ENCODE measurements around the gene CFD.

DNA sequence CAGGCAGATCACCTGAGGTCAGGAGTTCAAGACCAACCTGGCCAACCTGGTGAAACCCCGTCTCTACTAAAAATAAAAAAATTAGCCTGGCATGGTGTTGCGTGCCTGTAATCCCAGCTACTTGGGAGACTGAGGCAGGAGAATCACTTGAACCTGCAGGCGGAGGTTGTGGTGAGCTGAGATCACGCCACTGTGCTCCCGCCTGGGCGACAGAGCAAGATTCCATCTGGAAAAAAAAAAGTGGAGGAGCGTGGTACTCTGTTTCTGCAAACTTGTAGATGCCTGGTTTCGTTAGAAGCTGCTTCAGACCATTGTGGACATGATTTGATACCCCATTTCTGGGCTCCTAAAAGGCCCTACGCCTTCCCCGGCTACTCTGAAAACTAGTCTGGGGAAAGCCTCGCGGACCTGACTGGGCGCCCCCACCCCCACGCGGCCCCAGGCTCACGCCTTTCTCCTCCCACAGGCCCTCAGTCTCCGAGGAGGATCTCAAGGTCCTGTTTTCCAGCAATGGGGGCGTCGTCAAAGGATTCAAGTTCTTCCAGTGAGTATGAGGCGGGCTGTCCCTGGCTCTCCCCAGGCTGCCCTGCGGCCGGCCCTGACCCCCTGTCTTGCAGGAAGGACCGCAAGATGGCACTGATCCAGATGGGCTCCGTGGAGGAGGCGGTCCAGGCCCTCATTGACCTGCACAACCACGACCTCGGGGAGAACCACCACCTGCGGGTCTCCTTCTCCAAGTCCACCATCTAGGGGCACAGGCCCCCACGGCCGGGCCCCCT, 49.2 kb upstream of the CFD start:
- TF ChIP-seq POLR2A (IDR thresholded peaks at IDR 0.05; ENCODE audit: low read depth, low read length) (no peak; the same call in 1 of the 2 replicates), POLR2AphosphoS5 (IDR thresholded peaks at IDR 0.05; ENCODE audit: low read depth, low read length) (no peak; the same call in 1 of the 2 replicates), TAF1 (IDR thresholded peaks at IDR 0.05; ENCODE audit: borderline replicate concordance, low read depth, low read length) (no peak)
